Astrocyte of the spinal cord (primary cell): ENCODE data around the gene CASP2.

ENCODE experiments used
- DNase-seq: peaks from one replicate; pipeline ENCODE4 v3.0.0; 2011; ENCODE audit warnings: low read depth, low spot score
- H3K4me3 ChIP-seq: 2 replicates; pipeline ENCODE4 v1.5.1; 2011; ENCODE audit warnings: low read depth, mild to moderate bottlenecking, low read length, moderate library complexity
- CTCF ChIP-seq: IDR thresholded peaks from 2 replicates; pipeline ENCODE4 v1.5.1; 2012; ENCODE audit warnings: low read depth, mild to moderate bottlenecking, low read length, inconsistent platforms
- in situ Hi-C: cut with HindIII; loops from 2 replicates; pipeline ENCODE4 v1.10.0; 2017; ENCODE audit warnings: low sequenced_read_pairs

The CASP2 gene

GRCh38 chr7:143279186-143280098 lies 8.7 kb upstream of the CASP2 start:
- TF ChIP-seq CTCF = no peak
- in situ Hi-C loops = no loop called here
- peak; percentile 83 for DNase-seq
- no peak overlapping the region for H3K4me3 ChIP-seq

DNA sequence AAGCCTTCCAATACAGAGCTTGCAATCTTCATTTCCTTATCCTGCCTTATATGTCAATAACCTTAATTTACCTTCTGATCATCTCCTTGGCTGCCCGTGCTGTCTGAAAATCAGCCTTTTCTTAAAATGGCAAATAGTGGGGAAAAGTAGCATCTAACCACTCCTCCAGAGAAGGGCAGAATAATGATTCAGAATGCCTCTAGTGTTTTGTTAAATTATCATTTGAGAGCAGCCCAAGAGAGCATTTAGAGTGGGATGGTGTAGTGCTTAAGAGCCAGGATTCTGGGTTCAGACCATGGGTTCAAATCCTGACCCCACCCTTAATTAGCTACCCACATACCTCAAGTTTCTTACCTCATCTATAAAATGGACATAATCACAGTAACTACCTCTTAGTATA lies 8.0 kb upstream of the CASP2 start:
- in situ Hi-C loops = no loop called here
- no peak for DNase-seq
- H3K4me3 ChIP-seq = no peak overlapping the region
- TF ChIP-seq CTCF = no peak

DNA sequence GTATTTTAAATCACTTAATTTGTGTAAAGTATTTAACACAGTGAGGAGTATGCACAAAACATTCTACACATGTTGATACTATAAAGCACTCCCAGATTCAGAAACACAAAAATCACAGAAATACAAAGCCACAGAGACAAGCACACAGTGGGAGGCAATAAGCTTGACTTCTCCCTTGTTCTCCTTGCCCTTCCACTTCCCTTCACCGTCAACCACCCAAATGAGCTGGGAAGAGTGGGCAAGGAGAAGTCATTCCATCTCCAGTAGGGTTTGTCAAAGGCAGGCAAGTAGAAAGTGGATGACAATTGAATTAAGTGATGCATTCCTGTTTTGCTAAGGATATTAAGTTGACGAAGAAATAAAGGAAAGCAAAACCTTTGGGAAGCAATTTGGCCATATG lies 7.6 kb upstream of the CASP2 start:
- in situ Hi-C loops = no loop called here
- DNase-seq = no peak
- H3K4me3 ChIP-seq = no peak overlapping the region
- TF ChIP-seq CTCF = no peak

GRCh38 chr7:143281529-143281928 lies 6.6 kb upstream of the CASP2 start:
- no peak for DNase-seq
- in situ Hi-C loops = no loop called here
- no peak overlapping the region for H3K4me3 ChIP-seq
- TF ChIP-seq CTCF = no peak

- DNase-seq = no peak
- no peak overlapping the region for H3K4me3 ChIP-seq
- in situ Hi-C loops = no loop called here
- TF ChIP-seq CTCF = no peak
These were observed 6.0 kb upstream of the CASP2 start for GRCh38 chr7:143282124-143282523.

DNA sequence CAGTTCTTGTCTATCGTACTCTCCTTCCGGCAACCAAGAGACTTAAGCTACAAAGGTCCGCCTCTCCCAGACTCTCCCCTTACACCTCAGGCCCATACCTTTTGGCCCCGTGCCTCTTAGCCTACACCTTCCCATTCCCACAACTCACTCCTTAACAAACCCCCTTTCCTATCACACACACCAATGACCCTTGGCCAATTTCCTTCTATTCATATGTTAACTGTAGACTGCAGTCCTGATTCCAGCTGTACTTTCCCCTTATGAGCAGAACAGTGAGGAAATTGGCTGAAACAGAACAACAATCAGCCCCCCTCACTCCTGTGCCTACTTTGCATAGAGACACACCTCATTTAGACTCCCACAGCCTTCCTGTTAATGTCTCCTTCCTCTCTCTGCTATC lies 4.8 kb upstream of the CASP2 start:
- in situ Hi-C loops = no loop called here
- no peak for TF ChIP-seq CTCF
- no peak overlapping the region for H3K4me3 ChIP-seq
- no peak for DNase-seq
